Osteocyte (in vitro differentiated cells): Measurements from ENCODE around the gene LAPTM5. TPM values are rescaled to one million over a fixed set of nuclear protein-coding genes. Genes with fewer than 3 reads are reported as not detected.

Source experiments
- DNase-seq: peaks from one replicate; pipeline ENCODE4 v3.0.0; 2021; ENCODE audit warnings: mixed read lengths; ENCODE audit not compliant: unreplicated experiment; ENCODE audit errors: extremely low spot score
- H3K27ac Mint-ChIP-seq: one replicate; pipeline ENCODE4 v1.8.0; 2021; ENCODE audit warnings: mild to moderate bottlenecking, mixed read lengths; ENCODE audit not compliant: unreplicated experiment
- H3K27me3 Mint-ChIP-seq: one replicate; pipeline ENCODE4 v1.8.0; 2021; ENCODE audit warnings: mixed read lengths; ENCODE audit not compliant: unreplicated experiment
- H3K36me3 Mint-ChIP-seq: one replicate; pipeline ENCODE4 v1.8.0; 2021; ENCODE audit warnings: mixed read lengths; ENCODE audit not compliant: unreplicated experiment
- H3K4me1 Mint-ChIP-seq: one replicate; pipeline ENCODE4 v1.8.0; 2021; ENCODE audit warnings: mixed read lengths; ENCODE audit not compliant: unreplicated experiment
- H3K4me3 Mint-ChIP-seq: one replicate; pipeline ENCODE4 v1.8.0; 2021; ENCODE audit warnings: mild to moderate bottlenecking, moderate library complexity, mixed read lengths; ENCODE audit not compliant: unreplicated experiment
- H3K9me3 Mint-ChIP-seq: one replicate; pipeline ENCODE4 v1.8.0; 2021; ENCODE audit warnings: mixed read lengths; ENCODE audit not compliant: unreplicated experiment
- CTCF ChIP-seq: fragments of 200-600 bp; sonication (generic); IDR thresholded peaks from 2 replicates; pipeline ENCODE4 v1.5.0; 2021; ENCODE audit warnings: antibody characterized with exemption, mild to moderate bottlenecking, moderate library complexity
- total RNA-seq: library from RNA; stranded (reverse); gene quantifications from 2 replicates; pipeline ENCODE4 v1.2.1, GENCODE V29; 2021

The LAPTM5 gene
- total RNA-seq, 1 donor from 2014 or later: not detected

- Mint-ChIP-seq H3K4me3 (no peak overlapping the region), H3K4me1 (peaks cover 8% of the 10 kb centered on the region), H3K27me3 (peaks cover 2% of the 10 kb centered on the region), H3K27ac (no peak overlapping the region), H3K9me3 (peaks cover 4% of the 10 kb centered on the region), H3K36me3 (no peaks in the 10 kb centered on the region)
- DNase-seq: no peak
- TF ChIP-seq CTCF: no peak
Measured at GRCh38 chr1:30734106-30734505, 23.5 kb downstream of the LAPTM5 start.

- DNase-seq: no peak
- Mint-ChIP-seq H3K36me3 (no peaks in the 10 kb centered on the region), H3K27ac (no peak overlapping the region), H3K27me3 (peaks cover under 1% of the 10 kb centered on the region), H3K4me3 (no peak overlapping the region), H3K4me1 (peaks cover 12% of the 10 kb centered on the region), H3K9me3 (peaks cover 4% of the 10 kb centered on the region)
- TF ChIP-seq CTCF: no peak
Measured at GRCh38 chr1:30733493-30733892, 24.1 kb downstream of the LAPTM5 start.

- Mint-ChIP-seq H3K4me3 (no peak overlapping the region), H3K4me1 (peaks cover 18% of the 10 kb centered on the region), H3K27ac (no peak overlapping the region), H3K27me3 (no peaks in the 10 kb centered on the region), H3K9me3 (no peaks in the 10 kb centered on the region), H3K36me3 (no peaks in the 10 kb centered on the region)
- no peak for TF ChIP-seq CTCF
- DNase-seq: no peak
Measured at GRCh38 chr1:30732277-30732996, 25.1 kb downstream of the LAPTM5 start.

- no peak overlapping the region for H3K27ac Mint-ChIP-seq
- H3K9me3 Mint-ChIP-seq: no peaks in the 10 kb centered on the region
- TF ChIP-seq CTCF: no peak
- no peak overlapping the region for H3K4me3 Mint-ChIP-seq
- H3K36me3 Mint-ChIP-seq: no peaks in the 10 kb centered on the region
- no peak for DNase-seq
- no peaks in the 10 kb centered on the region for H3K27me3 Mint-ChIP-seq
- H3K4me1 Mint-ChIP-seq: peaks cover 18% of the 10 kb centered on the region
Measured at GRCh38 chr1:30731806-30732276, 25.7 kb downstream of the LAPTM5 start.

- Mint-ChIP-seq H3K36me3 (no peaks in the 10 kb centered on the region), H3K4me1 (peaks cover 18% of the 10 kb centered on the region), H3K27ac (no peak overlapping the region), H3K4me3 (no peak overlapping the region), H3K27me3 (no peaks in the 10 kb centered on the region), H3K9me3 (no peaks in the 10 kb centered on the region)
- DNase-seq: no peak
- no peak for TF ChIP-seq CTCF
Measured at GRCh38 chr1:30731109-30731805, 26.3 kb downstream of the LAPTM5 start.
